Measurements from ENCODE around the gene KRTAP19-3. TPM values are rescaled to one million over a fixed set of nuclear protein-coding genes. Genes with fewer than 3 reads are reported as not detected.

Gene KRTAP19-3
- total RNA-seq, 3 donors from 2014 or later, result not detected

DNA sequence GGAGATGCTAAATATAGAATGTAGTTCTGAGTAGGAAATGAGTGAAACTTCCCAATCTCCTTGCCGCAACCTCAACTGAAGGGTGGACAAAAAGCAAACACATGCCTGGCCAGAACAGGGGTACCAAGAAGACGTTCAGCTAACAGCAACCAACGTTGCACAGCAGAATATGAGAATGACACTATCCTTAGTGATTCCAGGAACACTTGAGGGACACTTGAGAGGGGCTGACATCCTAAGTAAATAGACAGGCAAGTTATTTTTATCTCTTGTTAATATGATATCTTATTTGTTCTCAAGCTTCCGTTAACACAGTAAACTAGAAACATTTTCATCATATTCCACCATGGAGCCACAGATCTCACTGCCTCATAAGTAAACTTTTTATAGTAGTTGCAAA is 12.6 kb downstream of the KRTAP19-3 start:
- no peak overlapping the region for H3K27ac ChIP-seq
- H3K9me3 ChIP-seq, result no peaks in the 10 kb centered on the region
- no peaks in the 10 kb centered on the region for H3K36me3 ChIP-seq
- no peaks in the 10 kb centered on the region for H3K4me1 ChIP-seq
- intact Hi-C loops (cut with DNase I; ENCODE audit: low total_unique reads), result no loop called here
- no peaks in the 10 kb centered on the region for H3K27me3 ChIP-seq
- H3K4me3 ChIP-seq, result no peak overlapping the region
- TF ChIP-seq POLR2AphosphoS5 (IDR thresholded peaks at IDR 0.05) (no peak), POLR2A (IDR thresholded peaks at IDR 0.05) (no peak)
- TF ChIP-seq, protein P1, sequence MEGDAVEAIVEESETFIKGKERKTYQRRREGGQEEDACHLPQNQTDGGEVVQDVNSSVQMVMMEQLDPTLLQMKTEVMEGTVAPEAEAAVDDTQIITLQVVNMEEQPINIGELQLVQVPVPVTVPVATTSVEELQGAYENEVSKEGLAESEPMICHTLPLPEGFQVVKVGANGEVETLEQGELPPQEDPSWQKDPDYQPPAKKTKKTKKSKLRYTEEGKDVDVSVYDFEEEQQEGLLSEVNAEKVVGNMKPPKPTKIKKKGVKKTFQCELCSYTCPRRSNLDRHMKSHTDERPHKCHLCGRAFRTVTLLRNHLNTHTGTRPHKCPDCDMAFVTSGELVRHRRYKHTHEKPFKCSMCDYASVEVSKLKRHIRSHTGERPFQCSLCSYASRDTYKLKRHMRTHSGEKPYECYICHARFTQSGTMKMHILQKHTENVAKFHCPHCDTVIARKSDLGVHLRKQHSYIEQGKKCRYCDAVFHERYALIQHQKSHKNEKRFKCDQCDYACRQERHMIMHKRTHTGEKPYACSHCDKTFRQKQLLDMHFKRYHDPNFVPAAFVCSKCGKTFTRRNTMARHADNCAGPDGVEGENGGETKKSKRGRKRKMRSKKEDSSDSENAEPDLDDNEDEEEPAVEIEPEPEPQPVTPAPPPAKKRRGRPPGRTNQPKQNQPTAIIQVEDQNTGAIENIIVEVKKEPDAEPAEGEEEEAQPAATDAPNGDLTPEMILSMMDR (IDR thresholded peaks at IDR 0.05), result no peak
- DNase-seq (ENCODE audit: low spot score in 2 of 2), result no peak

DNA sequence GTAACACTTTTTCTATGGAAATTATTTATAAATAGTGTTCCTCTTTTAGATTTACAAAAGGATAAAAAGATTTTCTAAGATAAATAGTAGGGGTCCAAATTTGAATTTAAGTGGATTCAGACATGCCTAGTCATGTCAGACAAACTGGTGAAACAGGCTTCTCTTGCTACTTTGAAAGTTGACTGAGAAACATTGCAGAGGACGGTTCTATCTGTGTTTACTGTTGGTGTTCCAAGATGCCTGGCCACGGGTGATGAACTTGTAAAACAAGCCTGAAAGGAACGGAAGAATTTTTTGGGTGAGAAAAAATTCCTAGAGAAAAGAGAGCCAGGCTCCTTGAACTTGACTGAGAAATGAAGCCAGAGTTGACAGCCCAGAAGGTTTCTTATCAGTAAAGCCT is 13.8 kb downstream of the KRTAP19-3 start:
- H3K9me3 ChIP-seq, result no peaks in the 10 kb centered on the region
- no peak overlapping the region for H3K4me3 ChIP-seq
- H3K27ac ChIP-seq, result no peak overlapping the region
- TF ChIP-seq POLR2A (IDR thresholded peaks at IDR 0.05) (no peak), POLR2AphosphoS5 (IDR thresholded peaks at IDR 0.05) (no peak)
- TF ChIP-seq, protein P1 (IDR thresholded peaks at IDR 0.05), result no peak
- intact Hi-C loops (cut with DNase I; ENCODE audit: low total_unique reads), result no loop called here
- no peaks in the 10 kb centered on the region for H3K4me1 ChIP-seq
- no peak for DNase-seq (ENCODE audit: low spot score in 2 of 2)
- H3K36me3 ChIP-seq, result no peaks in the 10 kb centered on the region
- H3K27me3 ChIP-seq, result no peaks in the 10 kb centered on the region

DNA sequence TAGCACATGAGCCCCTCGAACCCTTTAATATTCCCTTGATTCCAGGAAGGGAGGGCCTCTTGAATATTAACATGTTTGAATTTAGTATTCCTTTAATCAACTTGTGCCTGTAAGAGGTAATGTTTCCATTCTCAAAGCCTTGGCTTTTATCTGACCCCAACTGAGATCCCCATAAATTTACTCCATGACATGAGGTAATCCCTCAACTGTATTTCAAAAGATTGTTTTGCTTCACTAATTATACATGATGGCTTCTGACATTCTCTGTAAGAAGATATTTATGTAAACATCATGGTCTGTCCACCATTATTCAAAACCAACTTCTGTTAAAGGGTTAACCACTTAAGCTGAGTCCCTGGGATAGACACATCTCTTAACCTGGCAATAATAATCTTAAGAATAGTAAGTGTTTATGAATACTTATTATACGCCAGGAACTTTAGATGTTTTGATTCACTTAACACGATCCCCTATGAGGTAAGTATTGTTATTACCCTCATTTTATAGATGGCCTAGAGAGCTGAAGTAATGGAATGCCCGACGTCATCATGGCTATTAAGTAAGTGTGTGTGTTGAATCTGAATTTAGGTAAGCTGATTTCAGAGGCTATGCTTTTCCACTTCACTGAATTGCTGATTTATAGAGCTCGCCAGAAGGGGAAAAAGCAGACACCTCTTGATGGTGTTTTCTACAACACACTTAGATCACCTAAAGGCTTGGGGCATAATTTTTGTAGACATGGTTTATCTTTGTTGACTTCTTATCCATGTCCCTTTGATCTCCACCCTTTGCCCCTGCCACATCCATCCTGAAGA is 22.7 kb downstream of the KRTAP19-3 start:
- Histone ChIP-seq H3K9me3 (no peaks in the 10 kb centered on the region), H3K27ac (no peak overlapping the region), H3K36me3 (no peaks in the 10 kb centered on the region), H3K4me3 (no peak overlapping the region), H3K4me1 (no peaks in the 10 kb centered on the region), H3K27me3 (no peaks in the 10 kb centered on the region)
- intact Hi-C loops (cut with DNase I; ENCODE audit: low total_unique reads), result no loop called here
- TF ChIP-seq, protein P1 (IDR thresholded peaks at IDR 0.05), result no peak
- no peak for TF ChIP-seq POLR2AphosphoS5 (IDR thresholded peaks at IDR 0.05)
- no peak for TF ChIP-seq POLR2A (IDR thresholded peaks at IDR 0.05)
- DNase-seq (ENCODE audit: low spot score in 2 of 2), result no peak

DNA sequence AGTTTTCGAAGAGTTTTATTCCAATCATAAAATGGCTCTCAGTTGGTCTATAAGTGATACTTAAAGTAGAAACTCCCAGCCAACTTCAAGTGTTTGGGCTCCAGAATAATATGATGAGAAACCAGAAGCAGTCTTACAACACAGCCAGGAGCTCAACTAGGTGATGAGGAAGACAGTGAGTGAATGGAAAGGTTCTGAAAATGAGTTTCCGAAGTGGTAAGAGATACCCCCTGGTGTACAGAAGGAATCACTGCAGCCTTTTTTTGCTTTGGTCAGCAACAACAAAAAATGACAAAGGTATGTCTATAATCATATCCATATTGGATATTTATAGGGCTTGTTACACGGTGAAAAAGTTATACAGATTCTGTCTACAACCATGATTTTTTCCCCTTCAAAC is 28.1 kb downstream of the KRTAP19-3 start:
- Histone ChIP-seq H3K9me3 (no peaks in the 10 kb centered on the region), H3K4me3 (no peak overlapping the region), H3K27ac (no peak overlapping the region), H3K36me3 (no peaks in the 10 kb centered on the region), H3K4me1 (no peaks in the 10 kb centered on the region), H3K27me3 (no peaks in the 10 kb centered on the region)
- TF ChIP-seq, protein P1 (IDR thresholded peaks at IDR 0.05), result peak in 1 of 3 donors; percentile 27
- no peak for TF ChIP-seq POLR2AphosphoS5 (IDR thresholded peaks at IDR 0.05)
- no peak for DNase-seq (ENCODE audit: low spot score in 2 of 2)
- intact Hi-C loops (cut with DNase I; ENCODE audit: low total_unique reads), result no loop called here

DNA sequence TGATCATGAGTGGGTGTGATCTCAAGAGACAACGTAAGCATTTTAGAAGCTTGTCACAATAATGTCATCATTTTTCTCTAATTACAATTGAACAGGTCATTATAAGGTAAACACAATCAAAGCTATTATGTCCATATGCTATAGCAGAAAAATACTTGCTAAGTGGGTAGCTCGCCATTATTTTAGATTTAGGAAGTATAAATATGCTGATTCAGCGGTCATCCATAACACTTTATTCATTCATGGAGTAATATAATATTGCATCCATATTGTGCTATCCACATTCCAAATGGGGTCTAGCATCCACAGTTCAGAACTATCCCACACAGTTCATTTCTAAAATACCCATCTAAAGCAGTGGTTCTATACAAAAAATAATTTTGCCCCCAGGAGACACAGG is 43.3 kb downstream of the KRTAP19-3 start:
- Histone ChIP-seq H3K27ac (no peak overlapping the region), H3K27me3 (no peaks in the 10 kb centered on the region), H3K36me3 (no peaks in the 10 kb centered on the region), H3K9me3 (no peaks in the 10 kb centered on the region), H3K4me3 (no peak overlapping the region), H3K4me1 (no peaks in the 10 kb centered on the region)
- intact Hi-C loops (cut with DNase I; ENCODE audit: low total_unique reads), result no loop called here
- TF ChIP-seq POLR2AphosphoS5 (IDR thresholded peaks at IDR 0.05), result no peak
- no peak for TF ChIP-seq POLR2A (IDR thresholded peaks at IDR 0.05)
- TF ChIP-seq, protein P1 (IDR thresholded peaks at IDR 0.05), result no peak
- DNase-seq (ENCODE audit: low spot score in 2 of 2), result no peak
